WTC11 (cell line): Measurements from ENCODE around the gene AKR1B15. TPM values are rescaled to one million over a fixed set of nuclear protein-coding genes. Genes with fewer than 3 reads are reported as not detected.

Experiments
- ATAC-seq: fragments of 200-7000 bp; cut with Tn5 transposase; 2 replicates; pipeline ENCODE4 v1.10.0; 2021; ENCODE audit warnings: mild to moderate bottlenecking, moderate library complexity
- CTCF ChIA-PET: fragments of 300-600 bp; sonication (Branson Sonifier 250); formaldehyde crosslinking; loops from one replicate; lab custom pipeline; 2021; ENCODE audit warnings: antibody characterized with exemption; lab: Charles Lee
- POLR2A ChIA-PET: fragments of 350-600 bp; sonication (Branson Sonifier 250); formaldehyde crosslinking; loops from one replicate; lab custom pipeline; 2021; ENCODE audit warnings: antibody characterized with exemption; lab: Charles Lee
- DNase-seq: peaks from one replicate; pipeline ENCODE4 v3.0.0; 2021; ENCODE audit warnings: low spot score
- H3K27ac Mint-ChIP-seq: 2 replicates; pipeline ENCODE4 v1.8.0; 2021; ENCODE audit warnings: mixed read lengths
- H3K27me3 Mint-ChIP-seq: 2 replicates; pipeline ENCODE4 v1.8.0; 2021; ENCODE audit warnings: low read depth, mild to moderate bottlenecking, moderate library complexity, mixed read lengths
- H3K36me3 Mint-ChIP-seq: 2 replicates; pipeline ENCODE4 v1.8.0; 2021; ENCODE audit warnings: mixed read lengths
- H3K4me1 Mint-ChIP-seq: 2 replicates; pipeline ENCODE4 v1.8.0; 2022; ENCODE audit warnings: mixed read lengths
- H3K4me3 Mint-ChIP-seq: 2 replicates; pipeline ENCODE4 v1.8.0; 2021; ENCODE audit warnings: mild to moderate bottlenecking, moderate library complexity, mixed read lengths
- H3K9me3 Mint-ChIP-seq: 2 replicates; pipeline ENCODE4 v1.8.0; 2021; ENCODE audit warnings: mixed read lengths
- CBFB ChIP-seq: sonication (generic); formaldehyde crosslinking; IDR thresholded peaks from 2 replicates; pipeline ENCODE4 v1.8.1; 2022; ENCODE audit warnings: mild to moderate bottlenecking, low read depth, missing genetic modification reagents
- FOXP1 ChIP-seq: sonication (generic); formaldehyde crosslinking; IDR thresholded peaks from 2 replicates; pipeline ENCODE4 v1.8.0; 2022; ENCODE audit warnings: missing genetic modification reagents, mild to moderate bottlenecking, moderate library complexity, borderline replicate concordance
- GABPB1 ChIP-seq: sonication (generic); formaldehyde crosslinking; IDR thresholded peaks from 2 replicates; pipeline ENCODE4 v1.8.1; 2023; ENCODE audit warnings: mild to moderate bottlenecking, missing genetic modification reagents
- MYBL2 ChIP-seq: sonication (generic); formaldehyde crosslinking; IDR thresholded peaks from 2 replicates; pipeline ENCODE4 v1.8.1; 2023; ENCODE audit warnings: mild to moderate bottlenecking, moderate library complexity, missing genetic modification reagents
- NFE2L1 ChIP-seq: sonication (generic); formaldehyde crosslinking; IDR thresholded peaks from 2 replicates; pipeline ENCODE4 v1.8.1; 2023; ENCODE audit warnings: missing genetic modification reagents
- NR2C2 ChIP-seq: sonication (generic); formaldehyde crosslinking; IDR thresholded peaks from 2 replicates; pipeline ENCODE4 v1.8.0; 2022; ENCODE audit warnings: mild to moderate bottlenecking, missing genetic modification reagents
- SMAD4 ChIP-seq: sonication (generic); formaldehyde crosslinking; IDR thresholded peaks from 2 replicates; pipeline ENCODE4 v1.8.0; 2022; ENCODE audit warnings: mild to moderate bottlenecking, missing genetic modification reagents
- TCF7 ChIP-seq: sonication (generic); formaldehyde crosslinking; IDR thresholded peaks from 2 replicates; pipeline ENCODE4 v1.8.0; 2022; ENCODE audit warnings: mild to moderate bottlenecking, low read depth, missing genetic modification reagents, moderate library complexity
- TP53 ChIP-seq: sonication (generic); formaldehyde crosslinking; IDR thresholded peaks from 2 replicates; pipeline ENCODE4 v1.8.1; 2023; ENCODE audit warnings: mild to moderate bottlenecking, missing genetic modification reagents
- ZNF219 ChIP-seq: sonication (generic); formaldehyde crosslinking; IDR thresholded peaks from 2 replicates; pipeline ENCODE4 v1.8.0; 2023; ENCODE audit warnings: missing genetic modification reagents, mild to moderate bottlenecking, borderline replicate concordance
- ZNF263 ChIP-seq: sonication (generic); formaldehyde crosslinking; IDR thresholded peaks from 2 replicates; pipeline ENCODE4 v1.8.1; 2022; ENCODE audit warnings: low read depth, mild to moderate bottlenecking, moderate library complexity, missing genetic modification reagents
- ZNF317 ChIP-seq: sonication (generic); formaldehyde crosslinking; IDR thresholded peaks from 2 replicates; pipeline ENCODE4 v1.8.1; 2023; ENCODE audit warnings: low read depth, mild to moderate bottlenecking, moderate library complexity, missing genetic modification reagents, borderline replicate concordance
- total RNA-seq: library from RNA; stranded (reverse); gene quantifications from 3 replicates; pipeline ENCODE4 v1.2.3, GENCODE V29; 2021
- TF ChIP-seq, protein P1 (sequence below): sonication (generic); formaldehyde crosslinking; conservative IDR thresholded peaks from 2 replicates; pipeline ENCODE4 v1.8.1; 2022; ENCODE audit warnings: mild to moderate bottlenecking, missing genetic modification reagents
- TF ChIP-seq, protein P2 (sequence below): sonication (generic); formaldehyde crosslinking; IDR thresholded peaks from 2 replicates; pipeline ENCODE4 v1.8.1; 2022; ENCODE audit warnings: mild to moderate bottlenecking, moderate library complexity, missing genetic modification reagents
- TF ChIP-seq, protein P3 (sequence below): sonication (generic); formaldehyde crosslinking; IDR thresholded peaks from 2 replicates; pipeline ENCODE4 v1.8.1; 2023; ENCODE audit warnings: mild to moderate bottlenecking, missing genetic modification reagents
- TF ChIP-seq, protein P4 (sequence below): fragments of 250-450 bp; sonication (Bioruptor Pico); IDR thresholded peaks from 2 replicates; pipeline ENCODE4 v1.9.0; 2021; ENCODE audit warnings: moderate library complexity, mild to moderate bottlenecking, inconsistent platforms, borderline replicate concordance
- TF ChIP-seq, protein P5 (sequence below): sonication (generic); formaldehyde crosslinking; IDR thresholded peaks from 2 replicates; pipeline ENCODE4 v1.8.0; 2023; ENCODE audit warnings: missing genetic modification reagents
- TF ChIP-seq, protein P6 (sequence below): sonication (generic); formaldehyde crosslinking; IDR thresholded peaks from 2 replicates; pipeline ENCODE4 v1.8.1; 2023; ENCODE audit warnings: mild to moderate bottlenecking, missing genetic modification reagents, moderate library complexity
- TF ChIP-seq, protein P7 (sequence below): fragments of 250-450 bp; sonication (Bioruptor Pico); IDR thresholded peaks from 2 replicates; pipeline ENCODE4 v1.9.0; 2021; ENCODE audit warnings: mild to moderate bottlenecking, borderline replicate concordance
- TF ChIP-seq, protein P8 (sequence below): fragments of 250-450 bp; sonication (Bioruptor Pico); IDR thresholded peaks from 2 replicates; pipeline ENCODE4 v1.8.0; 2021; ENCODE audit warnings: mild to moderate bottlenecking

AKR1B15 gene
- total RNA-seq, 1 experiment from 2014 or later = not detected

DNA sequence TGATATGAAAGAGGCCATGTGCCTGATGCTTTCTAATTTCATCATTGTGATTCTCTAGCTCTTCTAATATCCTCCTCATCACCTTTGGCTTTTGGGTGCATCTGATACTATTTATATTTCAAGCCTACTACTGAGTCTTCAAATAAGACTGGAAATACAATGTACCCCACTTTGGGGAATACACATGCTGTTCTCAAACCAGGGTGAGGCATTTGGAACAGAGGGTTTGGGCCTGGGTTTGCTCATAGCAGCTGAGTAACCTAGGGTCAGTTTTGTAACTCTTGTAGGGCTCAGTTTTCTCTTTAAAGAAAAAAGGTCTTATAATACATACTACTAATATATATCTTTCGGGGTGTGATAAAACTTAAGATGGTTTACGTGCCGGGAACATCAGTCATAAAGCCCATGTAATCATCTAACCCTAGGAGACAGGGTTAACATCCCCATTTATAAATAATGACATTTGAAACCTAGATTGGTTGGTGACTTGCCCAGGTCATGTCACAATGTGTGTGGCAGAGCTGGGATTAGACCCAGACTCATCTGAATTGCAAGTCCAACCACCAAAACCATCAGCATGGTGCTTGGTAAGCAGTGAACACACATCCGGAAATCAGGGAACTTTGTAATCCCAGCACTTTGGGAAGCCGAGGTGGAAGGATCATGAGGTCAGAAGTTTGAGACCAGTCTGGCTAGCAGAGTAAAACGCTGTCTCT, 23.0 kb downstream of the AKR1B15 start:
- H3K9me3 Mint-ChIP-seq = peaks cover 51% of the 10 kb centered on the region
- ATAC-seq = no peak
- peaks cover 31% of the 10 kb centered on the region for H3K36me3 Mint-ChIP-seq
- POLR2A ChIA-PET = no interaction called here
- H3K27ac Mint-ChIP-seq = no peak overlapping the region
- DNase-seq = no peak
- TF ChIP-seq, protein P1, sequence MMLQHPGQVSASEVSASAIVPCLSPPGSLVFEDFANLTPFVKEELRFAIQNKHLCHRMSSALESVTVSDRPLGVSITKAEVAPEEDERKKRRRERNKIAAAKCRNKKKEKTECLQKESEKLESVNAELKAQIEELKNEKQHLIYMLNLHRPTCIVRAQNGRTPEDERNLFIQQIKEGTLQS = no peak
- TF ChIP-seq NFE2L1 (CRISPR knock-in tag) (no peak), ZNF219 (no peak), NR2C2 (CRISPR knock-in tag) (no peak), CBFB (CRISPR knock-in tag) (no peak), FOXP1 (CRISPR knock-in tag) (no peak), GABPB1 (CRISPR knock-in tag) (no peak), SMAD4 (no peak), MYBL2 (CRISPR knock-in tag) (no peak), TCF7 (CRISPR knock-in tag) (no peak), TP53 (CRISPR knock-in tag) (no peak), ZNF263 (CRISPR knock-in tag) (no peak), ZNF317 (no peak)
- TF ChIP-seq, protein P2, sequence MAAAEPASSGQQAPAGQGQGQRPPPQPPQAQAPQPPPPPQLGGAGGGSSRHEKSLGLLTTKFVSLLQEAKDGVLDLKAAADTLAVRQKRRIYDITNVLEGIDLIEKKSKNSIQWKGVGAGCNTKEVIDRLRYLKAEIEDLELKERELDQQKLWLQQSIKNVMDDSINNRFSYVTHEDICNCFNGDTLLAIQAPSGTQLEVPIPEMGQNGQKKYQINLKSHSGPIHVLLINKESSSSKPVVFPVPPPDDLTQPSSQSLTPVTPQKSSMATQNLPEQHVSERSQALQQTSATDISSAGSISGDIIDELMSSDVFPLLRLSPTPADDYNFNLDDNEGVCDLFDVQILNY = no peak
- TF ChIP-seq, protein P3, sequence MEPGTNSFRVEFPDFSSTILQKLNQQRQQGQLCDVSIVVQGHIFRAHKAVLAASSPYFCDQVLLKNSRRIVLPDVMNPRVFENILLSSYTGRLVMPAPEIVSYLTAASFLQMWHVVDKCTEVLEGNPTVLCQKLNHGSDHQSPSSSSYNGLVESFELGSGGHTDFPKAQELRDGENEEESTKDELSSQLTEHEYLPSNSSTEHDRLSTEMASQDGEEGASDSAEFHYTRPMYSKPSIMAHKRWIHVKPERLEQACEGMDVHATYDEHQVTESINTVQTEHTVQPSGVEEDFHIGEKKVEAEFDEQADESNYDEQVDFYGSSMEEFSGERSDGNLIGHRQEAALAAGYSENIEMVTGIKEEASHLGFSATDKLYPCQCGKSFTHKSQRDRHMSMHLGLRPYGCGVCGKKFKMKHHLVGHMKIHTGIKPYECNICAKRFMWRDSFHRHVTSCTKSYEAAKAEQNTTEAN (CRISPR knock-in tag) = no peak
- TF ChIP-seq, protein P4, sequence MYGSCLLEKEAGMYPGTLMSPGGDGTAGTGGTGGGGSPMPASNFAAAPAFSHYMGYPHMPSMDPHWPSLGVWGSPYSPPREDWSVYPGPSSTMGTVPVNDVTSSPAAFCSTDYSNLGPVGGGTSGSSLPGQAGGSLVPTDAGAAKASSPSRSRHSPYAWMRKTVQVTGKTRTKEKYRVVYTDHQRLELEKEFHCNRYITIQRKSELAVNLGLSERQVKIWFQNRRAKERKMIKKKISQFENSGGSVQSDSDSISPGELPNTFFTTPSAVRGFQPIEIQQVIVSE (CRISPR knock-in tag) = no peak
- TF ChIP-seq, protein P5, sequence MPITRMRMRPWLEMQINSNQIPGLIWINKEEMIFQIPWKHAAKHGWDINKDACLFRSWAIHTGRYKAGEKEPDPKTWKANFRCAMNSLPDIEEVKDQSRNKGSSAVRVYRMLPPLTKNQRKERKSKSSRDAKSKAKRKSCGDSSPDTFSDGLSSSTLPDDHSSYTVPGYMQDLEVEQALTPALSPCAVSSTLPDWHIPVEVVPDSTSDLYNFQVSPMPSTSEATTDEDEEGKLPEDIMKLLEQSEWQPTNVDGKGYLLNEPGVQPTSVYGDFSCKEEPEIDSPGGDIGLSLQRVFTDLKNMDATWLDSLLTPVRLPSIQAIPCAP (CRISPR knock-in tag) = no peak
- TF ChIP-seq, protein P6, sequence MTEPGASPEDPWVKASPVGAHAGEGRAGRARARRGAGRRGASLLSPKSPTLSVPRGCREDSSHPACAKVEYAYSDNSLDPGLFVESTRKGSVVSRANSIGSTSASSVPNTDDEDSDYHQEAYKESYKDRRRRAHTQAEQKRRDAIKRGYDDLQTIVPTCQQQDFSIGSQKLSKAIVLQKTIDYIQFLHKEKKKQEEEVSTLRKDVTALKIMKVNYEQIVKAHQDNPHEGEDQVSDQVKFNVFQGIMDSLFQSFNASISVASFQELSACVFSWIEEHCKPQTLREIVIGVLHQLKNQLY (CRISPR knock-in tag) = no peak
- TF ChIP-seq, protein P7, sequence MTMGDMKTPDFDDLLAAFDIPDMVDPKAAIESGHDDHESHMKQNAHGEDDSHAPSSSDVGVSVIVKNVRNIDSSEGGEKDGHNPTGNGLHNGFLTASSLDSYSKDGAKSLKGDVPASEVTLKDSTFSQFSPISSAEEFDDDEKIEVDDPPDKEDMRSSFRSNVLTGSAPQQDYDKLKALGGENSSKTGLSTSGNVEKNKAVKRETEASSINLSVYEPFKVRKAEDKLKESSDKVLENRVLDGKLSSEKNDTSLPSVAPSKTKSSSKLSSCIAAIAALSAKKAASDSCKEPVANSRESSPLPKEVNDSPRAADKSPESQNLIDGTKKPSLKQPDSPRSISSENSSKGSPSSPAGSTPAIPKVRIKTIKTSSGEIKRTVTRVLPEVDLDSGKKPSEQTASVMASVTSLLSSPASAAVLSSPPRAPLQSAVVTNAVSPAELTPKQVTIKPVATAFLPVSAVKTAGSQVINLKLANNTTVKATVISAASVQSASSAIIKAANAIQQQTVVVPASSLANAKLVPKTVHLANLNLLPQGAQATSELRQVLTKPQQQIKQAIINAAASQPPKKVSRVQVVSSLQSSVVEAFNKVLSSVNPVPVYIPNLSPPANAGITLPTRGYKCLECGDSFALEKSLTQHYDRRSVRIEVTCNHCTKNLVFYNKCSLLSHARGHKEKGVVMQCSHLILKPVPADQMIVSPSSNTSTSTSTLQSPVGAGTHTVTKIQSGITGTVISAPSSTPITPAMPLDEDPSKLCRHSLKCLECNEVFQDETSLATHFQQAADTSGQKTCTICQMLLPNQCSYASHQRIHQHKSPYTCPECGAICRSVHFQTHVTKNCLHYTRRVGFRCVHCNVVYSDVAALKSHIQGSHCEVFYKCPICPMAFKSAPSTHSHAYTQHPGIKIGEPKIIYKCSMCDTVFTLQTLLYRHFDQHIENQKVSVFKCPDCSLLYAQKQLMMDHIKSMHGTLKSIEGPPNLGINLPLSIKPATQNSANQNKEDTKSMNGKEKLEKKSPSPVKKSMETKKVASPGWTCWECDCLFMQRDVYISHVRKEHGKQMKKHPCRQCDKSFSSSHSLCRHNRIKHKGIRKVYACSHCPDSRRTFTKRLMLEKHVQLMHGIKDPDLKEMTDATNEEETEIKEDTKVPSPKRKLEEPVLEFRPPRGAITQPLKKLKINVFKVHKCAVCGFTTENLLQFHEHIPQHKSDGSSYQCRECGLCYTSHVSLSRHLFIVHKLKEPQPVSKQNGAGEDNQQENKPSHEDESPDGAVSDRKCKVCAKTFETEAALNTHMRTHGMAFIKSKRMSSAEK (CRISPR knock-in tag) = no peak
- TF ChIP-seq, protein P8, sequence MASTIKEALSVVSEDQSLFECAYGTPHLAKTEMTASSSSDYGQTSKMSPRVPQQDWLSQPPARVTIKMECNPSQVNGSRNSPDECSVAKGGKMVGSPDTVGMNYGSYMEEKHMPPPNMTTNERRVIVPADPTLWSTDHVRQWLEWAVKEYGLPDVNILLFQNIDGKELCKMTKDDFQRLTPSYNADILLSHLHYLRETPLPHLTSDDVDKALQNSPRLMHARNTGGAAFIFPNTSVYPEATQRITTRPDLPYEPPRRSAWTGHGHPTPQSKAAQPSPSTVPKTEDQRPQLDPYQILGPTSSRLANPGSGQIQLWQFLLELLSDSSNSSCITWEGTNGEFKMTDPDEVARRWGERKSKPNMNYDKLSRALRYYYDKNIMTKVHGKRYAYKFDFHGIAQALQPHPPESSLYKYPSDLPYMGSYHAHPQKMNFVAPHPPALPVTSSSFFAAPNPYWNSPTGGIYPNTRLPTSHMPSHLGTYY (CRISPR knock-in tag) = no peak
- TF ChIP-seq, all 79 proteins: peak for 0
- CTCF ChIA-PET = no interaction called here
- Mint-ChIP-seq H3K27me3 (peaks cover 15% of the 10 kb centered on the region), H3K4me3 (no peak overlapping the region), H3K4me1 (no peaks in the 10 kb centered on the region)
